ENCODE data around the gene SH3PXD2A.

The SH3PXD2A gene

DNA sequence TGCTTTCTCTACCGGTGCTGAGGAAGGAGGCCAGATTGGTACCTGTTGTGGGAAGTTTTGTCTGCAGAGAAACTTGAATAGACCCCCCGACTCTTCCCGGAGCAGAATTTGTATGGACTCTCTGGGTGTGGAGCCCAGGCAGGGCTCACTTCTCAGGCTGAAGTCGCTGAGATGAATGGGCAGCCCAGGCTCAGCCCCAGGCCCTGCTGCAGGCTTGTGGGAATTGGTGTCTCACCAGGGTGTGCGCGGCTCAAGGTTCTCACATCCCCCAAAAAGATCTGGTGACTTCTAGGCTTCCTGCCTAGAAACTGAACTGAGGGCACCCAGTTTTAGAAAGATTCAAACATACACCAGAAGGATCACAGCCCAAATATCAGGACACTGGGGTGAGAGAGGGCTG is 258.4 kb downstream of the SH3PXD2A start:
- no peak for TF ChIP-seq GATA2 (IDR thresholded peaks at IDR 0.05; ENCODE audit: low read depth, low read length)
- TF ChIP-seq GATA3 (IDR thresholded peaks at IDR 0.05; ENCODE audit: low read depth, low read length), result no peak

DNA sequence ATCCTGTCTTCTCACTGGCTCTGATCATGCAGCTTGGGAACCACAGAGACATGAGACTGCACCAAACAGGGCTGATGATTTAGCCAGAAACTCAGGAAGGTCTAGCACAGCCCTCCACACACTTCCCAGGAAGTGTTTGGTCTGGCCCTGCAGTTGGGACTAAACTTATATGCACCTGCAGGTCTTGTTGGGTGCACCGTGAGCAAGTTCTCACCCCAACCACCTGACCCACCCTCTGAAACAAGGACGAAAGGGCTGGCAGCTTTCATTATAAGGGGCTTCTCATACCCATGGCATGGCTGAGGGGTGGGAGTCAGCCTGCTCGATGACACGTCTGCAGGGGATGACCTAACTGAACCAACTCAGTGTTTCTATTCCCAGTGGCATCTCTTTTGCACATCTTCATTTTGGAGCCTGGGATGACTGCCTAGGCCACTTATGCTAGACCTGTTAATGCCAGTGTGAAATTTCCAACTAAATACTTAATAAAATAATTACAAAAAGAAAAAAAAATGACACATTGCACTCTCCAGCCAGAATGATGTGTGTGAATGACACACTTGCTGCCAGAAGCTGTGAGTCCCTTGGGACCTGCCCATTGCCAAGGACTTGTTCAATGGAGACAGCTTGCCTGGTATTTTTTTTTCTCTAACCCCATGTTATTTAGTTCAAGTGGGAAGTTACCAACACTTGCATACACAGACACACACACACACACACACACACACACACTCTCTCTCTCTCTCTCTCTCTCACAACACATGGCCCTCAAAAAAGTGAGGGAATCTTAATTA is 259.2 kb downstream of the SH3PXD2A start:
- TF ChIP-seq GATA2 (IDR thresholded peaks at IDR 0.05; ENCODE audit: low read depth, low read length), result no peak
- no peak for TF ChIP-seq GATA3 (IDR thresholded peaks at IDR 0.05; ENCODE audit: low read depth, low read length)

DNA sequence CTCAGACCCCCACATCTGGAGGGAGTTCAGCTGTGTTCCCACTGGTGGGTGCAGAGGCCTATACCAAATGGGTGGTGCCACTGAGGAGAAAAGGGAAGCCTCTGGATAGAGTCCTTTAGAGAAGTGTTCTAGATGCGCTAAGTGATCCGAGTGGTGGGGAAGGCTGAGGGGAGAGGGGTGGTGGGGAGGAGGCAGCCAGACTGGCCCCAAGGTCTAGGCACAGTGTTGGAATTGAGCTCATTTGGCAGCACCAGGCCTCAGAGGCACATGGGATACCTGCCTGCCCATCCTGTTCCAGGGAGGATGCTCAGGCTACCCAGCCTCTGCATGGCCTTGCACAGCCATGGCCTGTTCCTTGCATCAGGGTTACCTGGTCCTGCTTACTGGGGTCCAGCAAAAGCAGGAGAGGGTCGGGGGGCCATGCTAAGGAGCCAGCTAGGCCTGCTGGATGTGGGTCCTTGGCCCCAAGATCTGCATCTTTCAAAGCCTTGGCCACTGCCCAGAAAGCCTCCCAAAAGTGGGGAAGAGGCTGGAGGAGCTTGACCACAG is 262.3 kb downstream of the SH3PXD2A start:
- no peak for TF ChIP-seq GATA2 (IDR thresholded peaks at IDR 0.05; ENCODE audit: low read depth, low read length)
- TF ChIP-seq GATA3 (IDR thresholded peaks at IDR 0.05; ENCODE audit: low read depth, low read length), result no peak

DNA sequence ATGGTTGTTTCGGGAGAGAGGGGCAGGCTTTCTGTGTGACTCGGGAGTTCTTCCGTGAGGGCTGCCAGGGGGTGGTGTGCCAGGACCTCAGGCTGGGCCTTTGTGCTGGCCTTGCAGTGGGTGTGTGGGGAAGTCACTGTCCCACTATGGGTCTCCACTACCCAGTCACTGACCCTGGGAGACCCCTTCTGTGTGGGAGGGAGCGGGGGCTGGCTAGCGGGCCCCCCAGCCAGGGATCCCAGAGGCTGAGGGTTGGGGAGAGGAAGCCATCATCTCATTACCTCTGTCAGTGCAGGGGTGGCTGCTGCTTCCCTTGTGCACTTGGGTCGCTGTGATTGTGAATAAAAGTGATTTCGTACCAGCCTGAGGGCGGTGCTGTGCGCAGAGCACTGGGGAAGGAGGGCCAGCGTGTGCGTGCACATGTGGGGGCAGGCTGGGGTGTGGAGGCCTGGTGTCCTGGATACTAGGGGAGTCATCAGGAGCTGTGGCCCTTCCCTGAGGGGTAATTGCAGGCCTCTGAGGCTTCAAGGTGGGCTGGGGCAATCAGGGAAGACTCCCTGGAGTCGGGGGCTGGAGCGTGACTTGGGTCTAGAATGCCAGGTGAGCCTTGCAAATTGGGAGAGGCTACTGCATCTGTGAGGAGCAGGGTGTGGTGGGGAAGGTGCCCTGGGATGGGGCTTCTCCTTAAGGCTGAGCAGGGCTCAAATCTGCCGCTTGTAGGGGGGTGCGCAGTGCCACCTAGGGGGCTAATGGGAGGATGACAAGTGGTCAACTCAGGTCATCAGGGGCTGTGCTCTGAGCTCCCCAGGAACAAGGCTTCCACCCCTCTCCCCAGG is 263.0 kb downstream of the SH3PXD2A start:
- TF ChIP-seq GATA3 (IDR thresholded peaks at IDR 0.05; ENCODE audit: low read depth, low read length) (no peak), GATA2 (IDR thresholded peaks at IDR 0.05; ENCODE audit: low read depth, low read length) (no peak)

DNA sequence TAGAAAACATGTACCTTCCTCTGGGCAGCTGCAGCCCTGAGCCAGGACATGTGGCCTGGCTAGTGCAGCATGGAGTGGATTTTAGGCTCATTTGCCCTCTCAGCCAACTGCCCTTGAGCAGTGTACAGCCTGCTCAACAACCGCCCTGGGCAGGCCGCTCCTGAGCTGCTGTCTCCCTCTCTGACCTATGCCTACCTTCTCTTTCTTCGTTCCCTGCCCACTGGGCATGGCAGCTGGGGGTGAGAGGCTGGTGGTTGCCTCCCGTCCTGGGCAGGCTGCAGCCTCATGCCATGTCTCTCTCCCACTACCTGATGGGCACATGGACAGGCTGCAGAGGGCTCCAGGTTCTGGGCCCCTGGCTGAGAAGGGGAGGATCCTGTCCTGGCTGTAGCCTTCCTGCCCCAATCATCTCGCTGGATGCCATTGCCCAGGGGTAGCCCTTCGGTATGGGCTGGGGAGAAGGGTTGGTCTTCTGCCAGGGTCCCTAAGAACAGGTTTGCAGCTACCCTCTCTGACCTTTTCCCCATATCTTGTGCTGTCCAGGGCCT is 264.6 kb downstream of the SH3PXD2A start:
- TF ChIP-seq GATA3 (IDR thresholded peaks at IDR 0.05; ENCODE audit: low read depth, low read length) (no peak), GATA2 (IDR thresholded peaks at IDR 0.05; ENCODE audit: low read depth, low read length) (no peak)

DNA sequence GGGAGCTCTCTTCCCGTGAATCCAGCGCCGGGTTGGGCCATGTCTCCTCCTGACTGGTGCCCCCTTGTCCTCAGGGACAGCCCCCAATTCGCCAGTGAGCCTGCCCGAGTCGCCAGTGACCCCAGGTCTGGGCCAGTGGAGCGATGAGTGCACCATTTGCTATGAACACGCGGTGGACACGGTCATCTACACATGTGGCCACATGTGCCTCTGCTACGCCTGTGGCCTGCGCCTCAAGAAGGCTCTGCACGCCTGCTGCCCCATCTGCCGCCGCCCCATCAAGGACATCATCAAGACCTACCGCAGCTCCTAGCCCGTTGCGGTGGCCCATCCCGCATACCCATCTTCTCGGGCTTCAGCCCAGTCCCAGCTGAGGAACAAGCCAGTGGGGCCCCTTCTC is 265.3 kb downstream of the SH3PXD2A start:
- TF ChIP-seq GATA2 (IDR thresholded peaks at IDR 0.05; ENCODE audit: low read depth, low read length) (no peak), GATA3 (IDR thresholded peaks at IDR 0.05; ENCODE audit: low read depth, low read length) (no peak)

DNA sequence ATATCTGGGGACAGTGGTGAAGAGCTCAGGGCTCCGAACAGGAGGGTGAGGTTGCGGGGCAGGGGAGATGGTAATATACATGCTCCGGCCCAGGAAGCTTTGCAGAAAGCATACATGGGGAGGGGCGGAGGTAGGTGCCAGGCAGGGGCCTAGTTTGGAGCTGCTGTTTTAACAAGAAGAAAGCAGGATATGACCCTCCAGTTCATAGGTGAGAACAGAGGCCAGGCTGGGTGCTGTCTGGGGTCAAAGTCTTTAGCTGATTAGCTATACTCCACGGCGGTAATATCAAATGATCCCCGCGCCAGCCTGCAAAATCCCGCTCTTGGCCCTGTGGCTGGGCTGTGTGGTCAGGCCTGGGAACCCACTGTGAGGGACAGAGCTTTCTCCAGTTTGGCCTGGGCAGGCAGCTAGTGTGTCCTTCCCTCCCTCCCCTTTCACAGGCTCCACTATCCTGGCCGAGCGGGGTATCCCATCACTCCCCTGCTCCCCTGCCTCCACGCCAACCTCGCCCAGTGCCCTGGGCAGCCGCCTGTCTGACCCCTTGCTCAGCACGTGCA is 266.2 kb downstream of the SH3PXD2A start:
- TF ChIP-seq GATA3 (IDR thresholded peaks at IDR 0.05; ENCODE audit: low read depth, low read length), result no peak
- no peak for TF ChIP-seq GATA2 (IDR thresholded peaks at IDR 0.05; ENCODE audit: low read depth, low read length)

DNA sequence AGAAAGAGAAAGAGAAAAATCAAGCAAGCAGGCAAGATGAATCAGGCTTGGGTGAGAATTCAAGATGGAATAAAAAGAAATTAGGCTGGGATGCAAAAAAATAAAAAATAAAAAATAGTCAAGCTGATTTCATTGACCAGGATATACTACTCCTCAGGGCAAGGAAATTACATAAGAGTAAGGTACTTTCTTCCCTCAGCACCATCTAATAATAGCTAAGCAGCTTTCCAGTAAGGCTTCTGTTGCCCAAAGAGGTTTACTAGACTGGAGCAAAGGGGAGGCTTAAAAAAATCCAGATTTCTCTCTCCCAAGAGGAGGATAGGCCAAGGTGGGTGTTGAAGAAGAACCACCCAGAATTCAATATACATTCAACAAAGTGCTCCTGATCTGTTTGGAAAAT is 268.3 kb downstream of the SH3PXD2A start:
- TF ChIP-seq GATA2 (IDR thresholded peaks at IDR 0.05; ENCODE audit: low read depth, low read length) (no peak), GATA3 (IDR thresholded peaks at IDR 0.05; ENCODE audit: low read depth, low read length) (no peak)

DNA sequence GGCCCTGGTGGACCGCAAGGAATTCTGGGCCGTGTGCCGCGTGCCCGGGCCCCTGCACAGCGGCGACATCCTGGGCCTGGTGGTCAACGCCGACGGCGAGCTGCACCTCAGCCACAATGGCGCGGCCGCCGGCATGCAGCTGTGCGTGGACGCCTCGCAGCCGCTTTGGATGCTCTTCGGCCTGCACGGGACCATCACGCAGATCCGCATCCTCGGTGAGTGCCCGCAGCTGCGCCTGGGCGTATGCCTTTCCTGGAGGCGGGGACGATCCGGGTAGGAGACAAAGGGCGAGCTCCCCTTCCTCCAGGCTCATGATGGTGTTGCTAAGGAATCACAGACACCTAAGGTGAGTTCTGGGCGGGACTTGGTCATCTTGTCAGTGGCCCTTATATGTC is 270.4 kb downstream of the SH3PXD2A start:
- TF ChIP-seq GATA3 (IDR thresholded peaks at IDR 0.05; ENCODE audit: low read depth, low read length), result no peak
- no peak for TF ChIP-seq GATA2 (IDR thresholded peaks at IDR 0.05; ENCODE audit: low read depth, low read length)

DNA sequence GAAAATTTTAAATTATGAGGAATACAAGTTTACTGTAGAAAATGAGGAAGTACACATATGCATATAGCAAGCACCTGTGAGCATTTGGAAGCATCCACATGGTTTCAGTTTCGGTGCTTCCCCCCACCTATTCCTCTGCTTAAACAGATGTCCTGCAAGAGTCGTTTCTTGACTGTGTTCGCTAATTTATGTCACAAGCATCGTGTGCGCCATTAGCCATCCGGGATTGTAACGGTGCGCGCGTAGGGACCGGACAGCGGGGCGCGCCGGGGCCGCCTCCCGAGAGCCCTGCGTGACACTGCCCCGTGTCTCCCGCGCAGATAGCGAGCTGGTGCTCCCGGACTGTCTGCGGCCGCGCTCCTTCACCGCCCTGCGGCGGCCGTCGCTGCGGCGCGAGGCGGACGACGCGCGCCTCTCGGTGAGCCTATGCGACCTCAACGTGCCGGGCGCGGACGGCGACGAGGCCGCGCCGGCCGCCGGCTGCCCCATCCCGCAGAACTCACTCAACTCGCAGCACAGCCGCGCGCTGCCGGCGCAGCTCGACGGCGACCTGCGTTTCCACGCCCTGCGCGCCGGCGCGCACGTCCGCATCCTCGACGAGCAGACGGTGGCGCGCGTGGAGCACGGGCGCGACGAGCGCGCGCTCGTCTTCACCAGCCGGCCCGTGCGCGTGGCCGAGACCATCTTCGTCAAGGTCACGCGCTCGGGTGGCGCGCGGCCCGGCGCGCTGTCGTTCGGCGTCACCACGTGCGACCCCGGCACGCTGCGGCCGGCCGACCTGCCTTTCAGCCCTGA is 271.0 kb downstream of the SH3PXD2A start:
- TF ChIP-seq GATA2 (IDR thresholded peaks at IDR 0.05; ENCODE audit: low read depth, low read length) (no peak), GATA3 (IDR thresholded peaks at IDR 0.05; ENCODE audit: low read depth, low read length) (no peak)

DNA sequence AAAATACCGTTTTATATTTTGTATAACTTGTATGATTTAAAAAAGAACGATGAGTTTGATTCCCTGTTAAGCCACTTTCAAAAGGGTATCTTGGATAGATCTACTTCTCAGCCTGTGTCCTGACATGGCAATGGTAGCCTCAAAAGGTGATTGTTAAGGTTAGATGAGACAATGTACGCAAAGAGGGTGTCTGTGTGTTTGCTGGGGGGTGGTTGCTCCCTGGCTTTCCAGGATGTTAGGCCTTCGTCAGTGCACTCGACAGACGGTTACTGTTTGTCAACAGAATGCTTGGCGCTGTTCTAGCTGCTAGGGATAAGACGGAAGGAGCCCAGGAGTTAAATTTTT is 271.5 kb downstream of the SH3PXD2A start:
- no peak for TF ChIP-seq GATA3 (IDR thresholded peaks at IDR 0.05; ENCODE audit: low read depth, low read length)
- no peak for TF ChIP-seq GATA2 (IDR thresholded peaks at IDR 0.05; ENCODE audit: low read depth, low read length)

DNA sequence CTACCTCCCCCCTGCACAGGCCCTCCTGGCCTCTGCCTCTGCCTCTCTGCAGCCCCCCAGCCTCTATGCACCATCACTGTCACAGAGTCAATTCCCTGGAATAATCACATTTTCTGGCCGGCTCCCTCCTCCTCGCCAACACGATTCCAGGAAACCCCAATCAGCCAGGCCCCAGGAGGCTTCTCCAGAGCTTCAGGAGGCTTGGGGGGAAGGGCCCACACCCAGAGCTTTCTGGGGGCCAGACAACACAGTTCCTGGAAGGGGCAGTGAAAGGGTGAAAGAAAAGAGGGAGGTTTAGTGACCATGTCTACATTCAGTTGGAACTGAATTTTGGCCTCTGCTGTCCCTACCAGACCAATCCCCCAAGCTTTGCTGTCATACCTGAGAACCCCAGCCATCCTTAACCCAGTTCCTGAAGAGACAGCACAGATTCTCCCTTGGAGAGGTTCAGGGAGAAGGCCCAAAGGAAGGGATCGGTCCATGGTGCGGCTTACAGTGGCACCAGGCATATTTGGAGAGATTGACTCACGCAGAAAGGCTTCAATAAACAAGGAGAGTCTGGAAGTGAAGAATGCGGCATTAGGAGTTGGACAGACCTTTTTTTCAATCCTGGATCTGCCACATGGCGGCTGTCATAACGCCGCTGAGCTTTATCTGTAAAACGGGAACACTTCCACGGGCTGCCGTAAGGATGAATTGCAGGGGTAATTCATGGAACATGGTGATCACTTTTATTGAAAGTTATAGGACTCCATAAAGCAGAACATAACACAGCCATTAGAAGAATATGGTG is 272.8 kb downstream of the SH3PXD2A start:
- TF ChIP-seq GATA3 (IDR thresholded peaks at IDR 0.05; ENCODE audit: low read depth, low read length) (no peak), GATA2 (IDR thresholded peaks at IDR 0.05; ENCODE audit: low read depth, low read length) (no peak)

DNA sequence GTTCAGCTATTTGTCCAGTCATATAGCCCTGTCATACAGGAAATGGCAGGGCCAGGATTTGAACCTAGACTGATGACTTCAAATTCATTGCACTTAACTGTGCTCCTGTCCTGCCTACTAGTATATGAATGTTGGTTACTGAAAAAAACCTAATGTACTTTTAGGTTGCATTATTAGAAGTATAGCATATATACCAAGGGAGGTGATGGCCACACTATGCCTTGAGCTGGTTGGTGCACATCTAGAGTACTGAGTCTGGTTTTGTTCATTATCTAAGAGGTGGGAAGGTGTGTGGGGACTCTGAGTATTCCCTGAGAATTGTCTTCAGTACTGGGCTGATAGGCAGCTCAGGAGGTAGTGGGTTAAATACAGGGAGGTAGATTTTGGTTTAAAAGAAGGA is 273.9 kb downstream of the SH3PXD2A start:
- TF ChIP-seq GATA3 (IDR thresholded peaks at IDR 0.05; ENCODE audit: low read depth, low read length) (no peak), GATA2 (IDR thresholded peaks at IDR 0.05; ENCODE audit: low read depth, low read length) (no peak)

Measured in SH-SY5Y (cell line).